ENCODE measurements around the gene KLK11. TPM values are rescaled to one million over a fixed set of nuclear protein-coding genes. Genes with fewer than 3 reads are reported as not detected.

The KLK11 gene
- total and polyA plus RNA-seq, 2 donors (not counting 1 experiment from before 2014, with no cell fraction given), result not detected

- Mint-ChIP-seq H3K9me3 (ENCODE audit: insufficient read depth) (no peaks in the 10 kb centered on the region), H3K27ac (no peak overlapping the region), H3K27me3 (peaks cover 34% of the 10 kb centered on the region), H3K4me3 (no peak overlapping the region), H3K4me1 (peaks cover under 1% of the 10 kb centered on the region)
- Histone ChIP-seq H3K9ac (ENCODE audit: low read length) (no peak overlapping the region), H3K4me2 (replicated peaks; ENCODE audit: low read depth, low read length, poor library complexity, severe bottlenecking) (no peak overlapping the region), H3K4me3 (ENCODE audit: control extremely low read depth in 1 of 5, extremely low read depth in 1 of 5, insufficient read depth in 1 of 5, low read depth in 2 of 5, low read length in 4 of 5) (no peak overlapping the region), H3K27ac (ENCODE audit: low read length in 2 of 2) (no peak overlapping the region), H3K36me3 (replicated peaks in 1 of 2; ENCODE audit: control extremely low read depth in 1 of 2, control insufficient read depth in 1 of 2, extremely low read depth in 1 of 2, insufficient read depth in 2 of 2, low read length in 1 of 2) (no peaks in the 10 kb centered on the region), H4K20me1 (ENCODE audit: control insufficient read depth, insufficient read depth, low read length, poor library complexity, severe bottlenecking) (no peaks in the 10 kb centered on the region), H3K79me2 (ENCODE audit: control insufficient read depth, insufficient read depth, low read length) (no peaks in the 10 kb centered on the region), H3K9me3 (ENCODE audit: control extremely low read depth in 1 of 3, control insufficient read depth in 2 of 3, insufficient read depth in 1 of 3, low read length in 2 of 3) (peaks cover 0 to 2% (median 0%) of the 10 kb centered on the region in 3 donors), H2AFZ (ENCODE audit: insufficient read depth, low read depth, low read length, poor library complexity, severe bottlenecking) (no peak overlapping the region), H3K4me1 (ENCODE audit: control insufficient read depth in 2 of 2, insufficient read depth in 2 of 2, low read length in 2 of 2) (no peaks in the 10 kb centered on the region), H3K27me3 (replicated peaks in 1 of 4; ENCODE audit: control extremely low read depth in 1 of 4, control insufficient read depth in 3 of 4, insufficient read depth in 4 of 4, low read length in 3 of 4) (peaks cover 0 to 3% (median under 1%) of the 10 kb centered on the region in 4 experiments)
- no peak for ATAC-seq (ENCODE audit: low read depth)
- TF ChIP-seq CTCF (IDR thresholded peaks at IDR 0.05) (no peak), EZH2 (IDR thresholded peaks at IDR 0.05; ENCODE audit: borderline replicate concordance, insufficient read depth, low read depth, low read length, poor library complexity, severe bottlenecking) (no peak)
- no peak for DNase-seq
- ChIA-PET POLR2A (no interaction called here), CTCF (no interaction called here)
- WGBS (ENCODE audit: insufficient coverage), result 90% methylated on average over 2 of the region's 5 CpGs
- intact Hi-C loops (cut with micrococcal nuclease), result loop anchor here (5.0 kb wide), 1 partner anchor 637 kb away; no protein-coding TSS in a partner anchor
Measured at GRCh38 chr19:51024924-51025323, 1.5 kb downstream of the KLK11 start.

GRCh38 chr19:51023946-51024345, 2.5 kb downstream of the KLK11 start:
- H3K27me3 Mint-ChIP-seq, result peaks cover 33% of the 10 kb centered on the region
- intact Hi-C loops (cut with micrococcal nuclease), result loop anchor here (5.0 kb wide), 1 partner anchor 638 kb away; no protein-coding TSS in a partner anchor
- H3K4me2 ChIP-seq (replicated peaks; ENCODE audit: low read depth, low read length, poor library complexity, severe bottlenecking), result no peak overlapping the region
- WGBS (ENCODE audit: insufficient coverage), result 74% methylated on average over 10 of the region's 11 CpGs
- H3K9me3 Mint-ChIP-seq (ENCODE audit: insufficient read depth), result no peaks in the 10 kb centered on the region
- H3K4me1 Mint-ChIP-seq, result peaks cover 2% of the 10 kb centered on the region
- no peaks in the 10 kb centered on the region for H4K20me1 ChIP-seq (ENCODE audit: control insufficient read depth, insufficient read depth, low read length, poor library complexity, severe bottlenecking)
- POLR2A ChIA-PET, result no interaction called here
- DNase-seq, result no peak
- H3K4me3 Mint-ChIP-seq, result no peak overlapping the region
- no peak overlapping the region for H3K9ac ChIP-seq (ENCODE audit: low read length)
- no peaks in the 10 kb centered on the region for H3K36me3 ChIP-seq (replicated peaks in 1 of 2; ENCODE audit: control extremely low read depth in 1 of 2, control insufficient read depth in 1 of 2, extremely low read depth in 1 of 2, insufficient read depth in 2 of 2, low read length in 1 of 2)
- no peaks in the 10 kb centered on the region for H3K79me2 ChIP-seq (ENCODE audit: control insufficient read depth, insufficient read depth, low read length)
- H3K27me3 ChIP-seq (replicated peaks in 1 of 4; ENCODE audit: control extremely low read depth in 1 of 4, control insufficient read depth in 3 of 4, insufficient read depth in 4 of 4, low read length in 3 of 4), result peaks cover 0 to 11% (median 4%) of the 10 kb centered on the region in 4 experiments
- no peak for ATAC-seq (ENCODE audit: low read depth)
- CTCF ChIA-PET, result no interaction called here
- TF ChIP-seq EZH2 (IDR thresholded peaks at IDR 0.05; ENCODE audit: borderline replicate concordance, insufficient read depth, low read depth, low read length, poor library complexity, severe bottlenecking) (no peak), CTCF (IDR thresholded peaks at IDR 0.05) (no peak)
- H3K27ac ChIP-seq (ENCODE audit: low read length in 2 of 2), result no peak overlapping the region
- no peak overlapping the region for H3K4me3 ChIP-seq (ENCODE audit: control extremely low read depth in 1 of 5, extremely low read depth in 1 of 5, insufficient read depth in 1 of 5, low read depth in 2 of 5, low read length in 4 of 5)
- peaks cover 0 to 5% (median 0%) of the 10 kb centered on the region in 3 donors for H3K9me3 ChIP-seq (ENCODE audit: control extremely low read depth in 1 of 3, control insufficient read depth in 2 of 3, insufficient read depth in 1 of 3, low read length in 2 of 3)
- peaks cover 0 to 4% of the 10 kb centered on the region in 2 donors for H3K4me1 ChIP-seq (ENCODE audit: control insufficient read depth in 2 of 2, insufficient read depth in 2 of 2, low read length in 2 of 2)
- H2AFZ ChIP-seq (ENCODE audit: insufficient read depth, low read depth, low read length, poor library complexity, severe bottlenecking), result no peak overlapping the region
- no peak overlapping the region for H3K27ac Mint-ChIP-seq

Data from B cell (primary cell).